K562 (cell line): ENCODE results near the gene IRF3.

Experiments
- CHCHD3 ChIP-seq: fragments of 250-450 bp; sonication (Bioruptor Pico); IDR thresholded peaks from 2 replicates; pipeline ENCODE4 v2.1.2; 2022; ENCODE audit warnings: mild to moderate bottlenecking
- CHD2 ChIP-seq: IDR thresholded peaks from 2 replicates; pipeline ENCODE4 v1.6.1; 2011; ENCODE audit warnings: low read depth, low read length
- GABPA ChIP-seq: fragments of 200-800 bp; sonication (Bioruptor generic); conservative IDR thresholded peaks from 2 replicates; pipeline ENCODE4 v1.6.1; 2016; ENCODE audit warnings: low read depth, missing genetic modification characterization, missing compliant biosample characterization
- HDAC6 ChIP-seq: IDR thresholded peaks from 2 replicates; pipeline ENCODE4 v1.6.1; 2012; ENCODE audit warnings: low read depth, mild to moderate bottlenecking, control low read depth, inconsistent platforms, low read length, moderate library complexity
- MEF2D ChIP-seq: conservative IDR thresholded peaks from 2 replicates; pipeline ENCODE4 v1.6.1; 2016; ENCODE audit warnings: low read depth, missing genetic modification characterization, missing compliant biosample characterization
- RBBP5 ChIP-seq: fragments of 200-600 bp; sonication (generic); IDR thresholded peaks from 2 replicates; pipeline ENCODE4 v1.6.1; 2012; ENCODE audit warnings: borderline replicate concordance, mild to moderate bottlenecking, low read length, control low read depth, inconsistent platforms; ENCODE audit not compliant: insufficient read depth, poor library complexity, severe bottlenecking
- YY1 ChIP-seq, 3 experiments: IDR thresholded peaks; 2 replicates each; pipeline ENCODE4 v1.6.1; 2011; ENCODE audit warnings: low read length in 2 of 3, mild to moderate bottlenecking in 2 of 3, moderate library complexity in 2 of 3, borderline replicate concordance in 1 of 3, control low read depth in 1 of 3, low read depth in 1 of 3; ENCODE audit not compliant: insufficient read depth in 3 of 3, insufficient replicate concordance in 2 of 3, control insufficient read depth in 1 of 3, insufficient read length in 1 of 3; ENCODE audit errors: extremely low read depth in 1 of 3
- ZBTB8A ChIP-seq: fragments of 450-650 bp; IDR thresholded peaks from 2 replicates; pipeline ENCODE4 v1.6.1; 2018; ENCODE audit warnings: mild to moderate bottlenecking, moderate library complexity; ENCODE audit not compliant: partially characterized antibody
- ZNF174 ChIP-seq: fragments of 250-450 bp; sonication (Bioruptor Pico); IDR thresholded peaks from 2 replicates; pipeline ENCODE4 v1.4.0; 2020; ENCODE audit warnings: mild to moderate bottlenecking
- ZNF24 ChIP-seq: fragments of 450-650 bp; IDR thresholded peaks from 2 replicates; pipeline ENCODE4 v1.6.1; 2016
- TF ChIP-seq, protein P1 (sequence below): fragments of 450-650 bp; IDR thresholded peaks from 2 replicates; pipeline ENCODE4 v1.6.1; 2018; ENCODE audit warnings: mild to moderate bottlenecking, low read depth; ENCODE audit not compliant: partially characterized antibody
- TF ChIP-seq, protein P2 (sequence below), 3 experiments: IDR thresholded peaks in 2 of 3; conservative IDR thresholded peaks in 1 of 3; 2 replicates each; pipeline ENCODE4 v1.5.1; 2011 to 2012; ENCODE audit warnings: low read length in 3 of 3, mild to moderate bottlenecking in 3 of 3, control low read depth in 2 of 3, improper control_type of control experiment in 1 of 3, inconsistent platforms in 1 of 3, low read depth in 1 of 3, mixed read lengths in 1 of 3, moderate library complexity in 1 of 3; ENCODE audit not compliant: insufficient read depth in 2 of 3
- TF ChIP-seq, protein P3 (sequence below): fragments of 250-450 bp; sonication (Bioruptor Pico); IDR thresholded peaks from 2 replicates; pipeline ENCODE4 v1.8.0; 2022; ENCODE audit warnings: moderate library complexity, mild to moderate bottlenecking, inconsistent platforms

DNA sequence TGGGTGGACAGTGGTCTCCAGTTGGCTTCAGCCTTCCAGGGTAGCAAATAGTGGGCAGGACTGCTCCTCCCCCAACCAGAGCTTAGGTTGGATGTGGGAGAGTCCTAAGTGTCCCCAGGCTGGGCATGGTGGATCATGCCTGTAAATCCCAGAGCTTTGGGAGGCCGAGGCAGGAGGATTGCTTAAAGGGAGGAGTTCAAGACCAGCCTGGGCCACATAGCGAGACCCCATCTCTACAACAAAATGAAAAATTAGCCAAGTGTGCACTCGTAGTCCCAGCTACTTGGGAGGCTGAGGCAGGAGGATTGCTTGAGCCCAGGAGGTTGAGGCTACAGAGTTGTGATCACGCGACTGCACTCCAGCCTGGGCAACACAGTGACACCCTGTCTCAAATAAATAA is 33.1 kb downstream of the IRF3 start:
- TF ChIP-seq YY1 (IDR thresholded peaks at IDR 0.05; ENCODE audit: borderline replicate concordance in 1 of 3, control insufficient read depth in 1 of 3, extremely low read depth in 1 of 3, insufficient read depth in 3 of 3, insufficient read length in 1 of 3, insufficient replicate concordance in 2 of 3, low read depth in 1 of 3, low read length in 2 of 3) (no peak), HDAC6 (no peak), ZBTB8A (no peak), ZNF174 (CRISPR knock-in tag) (no peak), GABPA (tag) (no peak), CHCHD3 (CRISPR knock-in tag) (no peak), RBBP5 (no peak), ZNF24 (no peak), CHD2 (no peak), MEF2D (tag) (no peak)
- TF ChIP-seq, protein P1, sequence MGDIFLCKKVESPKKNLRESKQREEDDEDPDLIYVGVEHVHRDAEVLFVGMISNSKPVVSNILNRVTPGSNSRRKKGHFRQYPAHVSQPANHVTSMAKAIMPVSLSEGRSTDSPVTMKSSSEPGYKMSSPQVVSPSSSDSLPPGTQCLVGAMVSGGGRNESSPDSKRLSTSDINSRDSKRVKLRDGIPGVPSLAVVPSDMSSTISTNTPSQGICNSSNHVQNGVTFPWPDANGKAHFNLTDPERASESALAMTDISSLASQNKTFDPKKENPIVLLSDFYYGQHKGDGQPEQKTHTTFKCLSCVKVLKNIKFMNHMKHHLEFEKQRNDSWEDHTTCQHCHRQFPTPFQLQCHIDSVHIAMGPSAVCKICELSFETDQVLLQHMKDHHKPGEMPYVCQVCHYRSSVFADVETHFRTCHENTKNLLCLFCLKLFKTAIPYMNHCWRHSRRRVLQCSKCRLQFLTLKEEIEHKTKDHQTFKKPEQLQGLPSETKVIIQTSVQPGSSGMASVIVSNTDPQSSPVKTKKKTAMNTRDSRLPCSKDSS, result no peak
- TF ChIP-seq, protein P2, sequence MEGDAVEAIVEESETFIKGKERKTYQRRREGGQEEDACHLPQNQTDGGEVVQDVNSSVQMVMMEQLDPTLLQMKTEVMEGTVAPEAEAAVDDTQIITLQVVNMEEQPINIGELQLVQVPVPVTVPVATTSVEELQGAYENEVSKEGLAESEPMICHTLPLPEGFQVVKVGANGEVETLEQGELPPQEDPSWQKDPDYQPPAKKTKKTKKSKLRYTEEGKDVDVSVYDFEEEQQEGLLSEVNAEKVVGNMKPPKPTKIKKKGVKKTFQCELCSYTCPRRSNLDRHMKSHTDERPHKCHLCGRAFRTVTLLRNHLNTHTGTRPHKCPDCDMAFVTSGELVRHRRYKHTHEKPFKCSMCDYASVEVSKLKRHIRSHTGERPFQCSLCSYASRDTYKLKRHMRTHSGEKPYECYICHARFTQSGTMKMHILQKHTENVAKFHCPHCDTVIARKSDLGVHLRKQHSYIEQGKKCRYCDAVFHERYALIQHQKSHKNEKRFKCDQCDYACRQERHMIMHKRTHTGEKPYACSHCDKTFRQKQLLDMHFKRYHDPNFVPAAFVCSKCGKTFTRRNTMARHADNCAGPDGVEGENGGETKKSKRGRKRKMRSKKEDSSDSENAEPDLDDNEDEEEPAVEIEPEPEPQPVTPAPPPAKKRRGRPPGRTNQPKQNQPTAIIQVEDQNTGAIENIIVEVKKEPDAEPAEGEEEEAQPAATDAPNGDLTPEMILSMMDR (IDR thresholded peaks at IDR 0.05 in 2 of 3, conservative IDR thresholded peaks at IDR 0.05 in 1 of 3; ENCODE audit: insufficient read depth in 2 of 3, low read depth in 1 of 3, low read length in 3 of 3), result no peak
- TF ChIP-seq, protein P3, sequence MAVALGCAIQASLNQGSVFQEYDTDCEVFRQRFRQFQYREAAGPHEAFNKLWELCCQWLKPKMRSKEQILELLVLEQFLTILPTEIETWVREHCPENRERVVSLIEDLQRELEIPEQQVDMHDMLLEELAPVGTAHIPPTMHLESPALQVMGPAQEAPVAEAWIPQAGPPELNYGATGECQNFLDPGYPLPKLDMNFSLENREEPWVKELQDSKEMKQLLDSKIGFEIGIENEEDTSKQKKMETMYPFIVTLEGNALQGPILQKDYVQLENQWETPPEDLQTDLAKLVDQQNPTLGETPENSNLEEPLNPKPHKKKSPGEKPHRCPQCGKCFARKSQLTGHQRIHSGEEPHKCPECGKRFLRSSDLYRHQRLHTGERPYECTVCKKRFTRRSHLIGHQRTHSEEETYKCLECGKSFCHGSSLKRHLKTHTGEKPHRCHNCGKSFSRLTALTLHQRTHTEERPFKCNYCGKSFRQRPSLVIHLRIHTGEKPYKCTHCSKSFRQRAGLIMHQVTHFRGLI, result no peak
